Fibroblast of lung (primary cell): ENCODE data around the gene TESK2.

Source experiments
- EZH2 ChIP-seq: IDR thresholded peaks from 2 replicates; pipeline ENCODE4 v1.5.1; 2012; ENCODE audit warnings: low read length, control low read depth, mild to moderate bottlenecking; ENCODE audit errors: missing control alignments
- TF ChIP-seq, protein P1 (sequence below), 2 donors: IDR thresholded peaks in 1 of 2; conservative IDR thresholded peaks in 1 of 2; 1 replicate in 1 of 2; 2 replicates in 1 of 2; pipeline ENCODE4 v1.5.1; 2011 to 2012; ENCODE audit warnings: low read length in 2 of 2, control low read depth in 1 of 2, inconsistent platforms in 1 of 2, low read depth in 1 of 2, mild to moderate bottlenecking in 1 of 2

DNA sequence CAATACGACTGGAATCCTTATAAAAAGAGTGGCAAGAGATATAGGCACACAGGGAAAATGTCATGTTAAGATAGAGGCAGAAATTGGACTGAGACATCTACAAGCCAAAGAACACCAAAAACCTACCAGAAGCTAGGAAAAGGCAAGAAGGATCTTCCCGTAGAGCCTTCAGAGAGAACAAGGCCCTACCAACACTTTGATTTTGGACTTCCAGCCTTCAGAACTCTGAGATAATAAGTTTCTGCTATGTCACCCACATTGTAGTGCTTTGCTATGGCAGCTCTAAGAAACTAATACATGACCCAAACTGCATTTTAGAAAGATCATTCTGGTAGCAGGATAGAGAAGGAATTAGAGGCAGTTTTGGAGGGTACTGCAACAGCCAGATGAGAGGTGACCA is 126.7 kb downstream of the TESK2 start:
- TF ChIP-seq, protein P1, sequence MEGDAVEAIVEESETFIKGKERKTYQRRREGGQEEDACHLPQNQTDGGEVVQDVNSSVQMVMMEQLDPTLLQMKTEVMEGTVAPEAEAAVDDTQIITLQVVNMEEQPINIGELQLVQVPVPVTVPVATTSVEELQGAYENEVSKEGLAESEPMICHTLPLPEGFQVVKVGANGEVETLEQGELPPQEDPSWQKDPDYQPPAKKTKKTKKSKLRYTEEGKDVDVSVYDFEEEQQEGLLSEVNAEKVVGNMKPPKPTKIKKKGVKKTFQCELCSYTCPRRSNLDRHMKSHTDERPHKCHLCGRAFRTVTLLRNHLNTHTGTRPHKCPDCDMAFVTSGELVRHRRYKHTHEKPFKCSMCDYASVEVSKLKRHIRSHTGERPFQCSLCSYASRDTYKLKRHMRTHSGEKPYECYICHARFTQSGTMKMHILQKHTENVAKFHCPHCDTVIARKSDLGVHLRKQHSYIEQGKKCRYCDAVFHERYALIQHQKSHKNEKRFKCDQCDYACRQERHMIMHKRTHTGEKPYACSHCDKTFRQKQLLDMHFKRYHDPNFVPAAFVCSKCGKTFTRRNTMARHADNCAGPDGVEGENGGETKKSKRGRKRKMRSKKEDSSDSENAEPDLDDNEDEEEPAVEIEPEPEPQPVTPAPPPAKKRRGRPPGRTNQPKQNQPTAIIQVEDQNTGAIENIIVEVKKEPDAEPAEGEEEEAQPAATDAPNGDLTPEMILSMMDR (conservative IDR thresholded peaks at IDR 0.05 in 1 of 2, IDR thresholded peaks at IDR 0.05 in 1 of 2; ENCODE audit: low read depth in 1 of 2, low read length in 2 of 2): no peak
- TF ChIP-seq EZH2: no peak
